GM18502 (cell line): ENCODE data around the gene EXOC2.

Source experiments
- ATAC-seq: cut with Tn5 transposase; IDR thresholded peaks from one replicate; pipeline ENCODE4 v1.9.1; 2021; ENCODE audit warnings: mild to moderate bottlenecking; ENCODE audit not compliant: unreplicated experiment, poor library complexity

The EXOC2 gene

GRCh38 chr6:436308-437036, 256.5 kb downstream of the EXOC2 start:
- no peak for ATAC-seq

- ATAC-seq, result no peak
Observed at GRCh38 chr6:435441-436307, 257.3 kb downstream of the EXOC2 start.
